Measurements from ENCODE around the gene NRAP. TPM values are rescaled to one million over a fixed set of nuclear protein-coding genes. Genes with fewer than 3 reads are reported as not detected.

The NRAP gene
- polyA plus RNA-seq, 1 donor (not counting 4 experiments of a cell fraction or from before 2014, with no cell fraction given) = not detected

DNA sequence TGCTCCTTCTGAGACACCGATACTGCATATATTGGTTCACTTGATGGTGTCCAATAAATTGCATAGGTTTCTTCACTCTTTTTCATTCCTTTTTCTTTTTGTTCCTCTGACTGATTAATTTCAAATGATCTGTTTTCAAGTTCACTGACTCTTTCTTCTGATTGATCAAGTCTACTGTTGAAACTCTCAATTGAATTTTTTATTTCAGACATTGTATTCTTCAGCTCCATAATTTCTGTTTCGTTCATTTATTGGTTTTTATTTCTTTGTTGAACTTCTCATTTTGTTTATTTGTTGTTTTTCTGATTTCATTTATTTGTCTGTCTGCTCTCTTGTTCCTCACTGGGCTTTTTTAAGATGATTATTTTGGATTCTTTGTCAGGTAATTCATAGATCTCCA, 29.5 kb upstream of the NRAP start:
- no peaks in the 10 kb centered on the region for H3K9me1 ChIP-seq (ENCODE audit: control insufficient read depth, extremely low read depth, insufficient read depth, low read length)
- H3K27me3 ChIP-seq (ENCODE audit: control insufficient read depth, extremely low read depth, insufficient read depth, low read length) = no peaks in the 10 kb centered on the region
- H3K9ac ChIP-seq (ENCODE audit: control insufficient read depth, extremely low read depth, insufficient read depth, low read length) = no peak overlapping the region
- dilution Hi-C loops (cut with MboI; ENCODE audit: extremely low pct_ligation_motif_present, low sequenced_read_pairs) = no loop called here
- FAIRE-seq = no peak
- DNase-seq (ENCODE audit: low read depth, low spot score) = no peak
- no peak overlapping the region for H3K27ac ChIP-seq (ENCODE audit: control insufficient read depth, insufficient read depth, low read length)
- H3K4me2 ChIP-seq (ENCODE audit: control insufficient read depth, extremely low read depth, insufficient read depth, low read depth, low read length) = no peak overlapping the region
- H3K79me2 ChIP-seq (ENCODE audit: control insufficient read depth, insufficient read depth, low read length) = peaks cover 34% of the 10 kb centered on the region
- no peak overlapping the region for H3K4me3 ChIP-seq (ENCODE audit: control insufficient read depth in 2 of 3, extremely low read depth in 1 of 3, insufficient read depth in 2 of 3, low read depth in 1 of 3, low read length in 3 of 3)
- no peaks in the 10 kb centered on the region for H3K4me1 ChIP-seq (ENCODE audit: control insufficient read depth, extremely low read depth, insufficient read depth, low read length)
- no peak overlapping the region for H2AFZ ChIP-seq (ENCODE audit: control insufficient read depth, low read length)
- H3K36me3 ChIP-seq (ENCODE audit: control insufficient read depth in 2 of 2, extremely low read depth in 1 of 2, insufficient read depth in 2 of 2, low read length in 2 of 2) = peaks cover 5 to 6% of the 10 kb centered on the region in 2 experiments
- TF ChIP-seq EZH2 (IDR thresholded peaks at IDR 0.05; ENCODE audit: low read length) = no peak
- TF ChIP-seq, protein P1, sequence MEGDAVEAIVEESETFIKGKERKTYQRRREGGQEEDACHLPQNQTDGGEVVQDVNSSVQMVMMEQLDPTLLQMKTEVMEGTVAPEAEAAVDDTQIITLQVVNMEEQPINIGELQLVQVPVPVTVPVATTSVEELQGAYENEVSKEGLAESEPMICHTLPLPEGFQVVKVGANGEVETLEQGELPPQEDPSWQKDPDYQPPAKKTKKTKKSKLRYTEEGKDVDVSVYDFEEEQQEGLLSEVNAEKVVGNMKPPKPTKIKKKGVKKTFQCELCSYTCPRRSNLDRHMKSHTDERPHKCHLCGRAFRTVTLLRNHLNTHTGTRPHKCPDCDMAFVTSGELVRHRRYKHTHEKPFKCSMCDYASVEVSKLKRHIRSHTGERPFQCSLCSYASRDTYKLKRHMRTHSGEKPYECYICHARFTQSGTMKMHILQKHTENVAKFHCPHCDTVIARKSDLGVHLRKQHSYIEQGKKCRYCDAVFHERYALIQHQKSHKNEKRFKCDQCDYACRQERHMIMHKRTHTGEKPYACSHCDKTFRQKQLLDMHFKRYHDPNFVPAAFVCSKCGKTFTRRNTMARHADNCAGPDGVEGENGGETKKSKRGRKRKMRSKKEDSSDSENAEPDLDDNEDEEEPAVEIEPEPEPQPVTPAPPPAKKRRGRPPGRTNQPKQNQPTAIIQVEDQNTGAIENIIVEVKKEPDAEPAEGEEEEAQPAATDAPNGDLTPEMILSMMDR (optimal IDR thresholded peaks at IDR 0.05 in 1 of 3, IDR thresholded peaks at IDR 0.05 in 1 of 3, conservative IDR thresholded peaks at IDR 0.05 in 1 of 3; ENCODE audit: extremely low read depth in 1 of 3, insufficient read depth in 2 of 3, low read length in 3 of 3) = no peak
- H4K20me1 ChIP-seq (ENCODE audit: control insufficient read depth, extremely low read depth, insufficient read depth, low read length) = no peaks in the 10 kb centered on the region
- H3K9me3 ChIP-seq (ENCODE audit: control insufficient read depth, low read depth, low read length) = no peaks in the 10 kb centered on the region

DNA sequence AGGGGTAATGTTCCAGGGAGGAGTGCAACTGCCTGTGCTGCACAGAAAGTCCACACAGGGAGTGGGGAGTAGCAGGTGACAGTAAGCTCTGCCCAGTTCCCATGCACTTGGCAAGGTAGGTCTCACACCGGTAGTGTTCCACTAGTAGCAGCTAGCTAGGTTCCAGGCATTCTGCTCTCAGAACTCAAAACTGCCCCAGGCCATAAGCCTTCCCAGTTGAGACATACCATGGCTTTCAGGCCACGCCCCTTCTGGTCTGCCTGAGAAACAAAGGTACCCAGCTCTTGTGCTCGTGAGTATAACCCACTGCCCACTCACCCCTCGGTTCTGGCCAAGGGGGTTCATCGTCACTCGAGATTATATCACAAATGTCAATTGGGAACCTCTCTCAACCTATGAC, 28.4 kb upstream of the NRAP start:
- FAIRE-seq = no peak
- no peaks in the 10 kb centered on the region for H3K9me3 ChIP-seq (ENCODE audit: control insufficient read depth, low read depth, low read length)
- no peaks in the 10 kb centered on the region for H3K9me1 ChIP-seq (ENCODE audit: control insufficient read depth, extremely low read depth, insufficient read depth, low read length)
- no peak overlapping the region for H3K4me2 ChIP-seq (ENCODE audit: control insufficient read depth, extremely low read depth, insufficient read depth, low read depth, low read length)
- H3K4me1 ChIP-seq (ENCODE audit: control insufficient read depth, extremely low read depth, insufficient read depth, low read length) = no peaks in the 10 kb centered on the region
- H3K36me3 ChIP-seq (ENCODE audit: control insufficient read depth in 2 of 2, extremely low read depth in 1 of 2, insufficient read depth in 2 of 2, low read length in 2 of 2) = no peaks in the 10 kb centered on the region
- H2AFZ ChIP-seq (ENCODE audit: control insufficient read depth, low read length) = no peak overlapping the region
- peaks cover 37% of the 10 kb centered on the region for H3K79me2 ChIP-seq (ENCODE audit: control insufficient read depth, insufficient read depth, low read length)
- no peak overlapping the region for H3K27ac ChIP-seq (ENCODE audit: control insufficient read depth, insufficient read depth, low read length)
- no peak overlapping the region for H3K4me3 ChIP-seq (ENCODE audit: control insufficient read depth in 2 of 3, extremely low read depth in 1 of 3, insufficient read depth in 2 of 3, low read depth in 1 of 3, low read length in 3 of 3)
- H3K9ac ChIP-seq (ENCODE audit: control insufficient read depth, extremely low read depth, insufficient read depth, low read length) = no peak overlapping the region
- H4K20me1 ChIP-seq (ENCODE audit: control insufficient read depth, extremely low read depth, insufficient read depth, low read length) = no peaks in the 10 kb centered on the region
- dilution Hi-C loops (cut with MboI; ENCODE audit: extremely low pct_ligation_motif_present, low sequenced_read_pairs) = no loop called here
- no peak for TF ChIP-seq EZH2 (IDR thresholded peaks at IDR 0.05; ENCODE audit: low read length)
- TF ChIP-seq, protein P1 (optimal IDR thresholded peaks at IDR 0.05 in 1 of 3, IDR thresholded peaks at IDR 0.05 in 1 of 3, conservative IDR thresholded peaks at IDR 0.05 in 1 of 3; ENCODE audit: extremely low read depth in 1 of 3, insufficient read depth in 2 of 3, low read length in 3 of 3) = no peak
- no peaks in the 10 kb centered on the region for H3K27me3 ChIP-seq (ENCODE audit: control insufficient read depth, extremely low read depth, insufficient read depth, low read length)
- no peak for DNase-seq (ENCODE audit: low read depth, low spot score)
